CD4-positive, alpha-beta T cell treated with Interleukin-15 for 1 hour (primary cell): ENCODE measurements around the gene CLCN1.

ENCODE experiments used
- DNase-seq: peaks from one replicate; pipeline ENCODE4 v3.0.0-alpha.2; 2020

CLCN1 gene

GRCh38 chr7:143341842-143342241 lies 25.9 kb downstream of the CLCN1 start:
- DNase-seq: no peak

DNA sequence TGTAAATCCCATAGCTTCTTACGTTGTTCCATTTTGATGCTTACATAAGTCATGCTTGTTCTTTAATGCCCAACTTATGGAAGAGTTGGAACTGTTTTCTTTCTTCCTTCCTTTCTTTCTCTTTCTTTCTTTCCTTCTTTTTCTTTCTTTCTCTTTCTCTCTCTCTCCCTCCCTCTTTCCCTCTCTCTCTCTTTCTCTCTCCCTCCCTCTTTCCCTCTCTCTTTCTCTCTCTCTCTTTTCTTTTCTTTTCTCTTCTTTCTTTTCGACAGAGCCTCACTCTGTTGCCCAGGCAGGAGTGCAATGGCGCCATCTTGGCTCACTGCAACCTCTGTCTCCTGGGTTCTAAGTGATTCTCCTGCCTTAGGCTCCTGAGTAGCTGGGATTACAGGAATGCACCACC lies 27.7 kb downstream of the CLCN1 start:
- no peak for DNase-seq

DNA sequence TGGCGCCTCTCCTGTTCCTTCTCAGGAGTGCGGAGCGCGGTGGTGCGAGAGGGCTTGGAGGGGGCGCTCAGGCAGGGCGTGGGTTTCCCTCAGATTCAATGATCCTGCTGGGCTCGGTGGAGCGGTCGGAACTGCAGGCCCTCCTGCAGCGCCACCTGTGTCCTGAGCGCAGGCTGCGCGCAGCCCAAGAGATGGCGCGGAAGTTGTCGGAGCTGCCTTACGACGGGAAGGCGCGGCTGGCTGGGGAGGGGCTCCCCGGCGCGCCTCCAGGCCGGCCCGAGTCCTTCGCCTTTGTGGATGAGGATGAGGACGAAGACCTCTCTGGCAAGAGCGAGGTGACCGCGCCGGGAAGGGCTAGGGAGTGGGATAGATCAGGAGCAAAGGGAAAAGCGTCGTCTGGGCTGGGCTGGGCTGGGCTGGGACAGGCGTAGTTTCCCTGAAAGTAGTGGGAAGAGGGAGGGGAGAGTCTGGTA lies 29.6 kb downstream of the CLCN1 start:
- peak; percentile 65 for DNase-seq

- no peak for DNase-seq
Measured at GRCh38 chr7:143346018-143346417, 30.1 kb downstream of the CLCN1 start.

- DNase-seq: no peak
Measured at GRCh38 chr7:143347950-143348349, 32.0 kb downstream of the CLCN1 start.

- no peak for DNase-seq
Measured at GRCh38 chr7:143351060-143351459, 35.1 kb downstream of the CLCN1 start.

DNA sequence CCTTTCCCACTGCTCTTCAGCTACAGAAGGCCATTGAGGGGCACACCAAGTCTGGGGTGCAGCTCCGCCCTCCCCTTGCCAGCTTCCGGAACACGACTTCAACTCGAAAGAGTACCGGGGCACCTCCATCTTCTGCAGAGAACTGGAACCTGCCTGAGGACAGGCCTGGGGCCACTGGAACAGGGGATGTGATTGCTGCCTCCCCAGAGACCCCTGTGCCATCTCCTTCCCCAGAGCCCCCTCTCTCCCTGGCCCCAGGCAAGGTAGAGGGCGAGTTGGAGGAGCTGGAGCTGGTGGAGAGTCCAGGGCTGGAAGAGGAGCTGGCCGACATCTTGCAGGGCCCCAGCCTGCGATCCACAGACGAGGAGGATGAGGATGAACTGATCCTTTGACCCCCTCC lies 35.7 kb downstream of the CLCN1 start:
- DNase-seq: no peak

GRCh38 chr7:143352531-143353002 lies 36.7 kb downstream of the CLCN1 start:
- DNase-seq: no peak

DNA sequence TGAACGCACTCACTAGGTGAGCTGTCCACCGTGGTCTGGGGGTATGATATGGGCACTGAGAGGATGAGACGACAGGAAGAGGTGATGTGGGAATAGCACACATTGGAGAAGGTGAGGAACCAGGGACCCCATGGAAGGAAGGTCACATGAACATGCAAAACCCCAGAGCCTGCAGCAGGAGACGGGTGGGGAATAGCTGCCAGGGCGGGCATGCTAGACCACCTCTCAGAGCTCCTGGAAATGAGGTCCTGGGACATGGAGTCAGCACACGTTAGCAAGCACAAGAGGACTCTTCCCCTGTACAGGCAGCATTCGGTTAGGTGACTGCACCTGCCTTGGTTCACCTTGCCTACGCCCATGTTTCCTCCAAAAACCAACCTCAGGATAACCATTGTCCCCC lies 38.5 kb downstream of the CLCN1 start:
- no peak for DNase-seq

GRCh38 chr7:143354965-143355364 lies 39.1 kb downstream of the CLCN1 start:
- DNase-seq: no peak

DNA sequence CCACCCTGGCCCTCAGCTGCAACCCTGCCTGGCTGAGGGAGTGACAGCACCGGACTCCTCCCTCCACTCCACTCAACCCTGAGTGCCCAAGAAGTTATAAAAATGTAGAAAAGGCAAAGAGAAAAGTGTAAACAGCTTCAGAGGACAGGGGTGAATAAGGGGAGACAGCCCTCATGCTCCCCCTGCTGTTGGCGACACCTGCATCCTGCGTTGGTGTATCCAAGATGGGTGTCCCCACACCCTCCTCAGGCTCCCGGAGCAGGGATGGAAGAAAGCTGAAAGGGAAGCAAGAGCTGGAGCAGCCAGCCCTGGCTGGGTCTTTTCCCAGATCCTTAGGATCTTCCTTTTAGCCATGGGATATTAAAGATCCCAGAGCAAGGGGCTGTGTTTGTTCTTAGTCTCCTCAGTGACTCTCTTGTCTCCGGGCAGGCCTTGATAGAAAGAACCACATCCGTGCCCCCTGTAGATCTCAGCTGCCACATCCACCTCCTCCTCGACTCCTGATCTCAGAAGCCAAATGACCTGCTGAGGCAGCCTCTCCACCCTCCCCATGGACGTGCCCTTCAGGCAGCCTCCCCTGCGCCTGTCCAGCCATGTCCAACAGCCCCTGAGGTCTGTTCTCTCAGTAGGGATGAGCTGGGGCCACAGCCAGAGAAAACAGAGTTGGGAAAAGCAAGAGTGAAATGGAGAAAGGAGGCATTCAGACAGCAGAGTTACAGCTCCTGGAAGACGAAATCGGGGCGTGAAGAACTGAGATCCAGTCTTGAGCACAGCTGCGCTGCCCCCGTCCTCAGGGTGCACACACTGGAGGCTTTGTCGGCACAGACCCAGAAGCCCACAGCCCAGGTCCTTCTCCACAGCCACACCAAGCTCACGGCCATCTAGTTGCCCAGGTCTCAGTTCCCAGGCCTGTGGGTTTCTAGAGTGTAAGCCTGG lies 39.8 kb downstream of the CLCN1 start:
- no peak for DNase-seq

DNA sequence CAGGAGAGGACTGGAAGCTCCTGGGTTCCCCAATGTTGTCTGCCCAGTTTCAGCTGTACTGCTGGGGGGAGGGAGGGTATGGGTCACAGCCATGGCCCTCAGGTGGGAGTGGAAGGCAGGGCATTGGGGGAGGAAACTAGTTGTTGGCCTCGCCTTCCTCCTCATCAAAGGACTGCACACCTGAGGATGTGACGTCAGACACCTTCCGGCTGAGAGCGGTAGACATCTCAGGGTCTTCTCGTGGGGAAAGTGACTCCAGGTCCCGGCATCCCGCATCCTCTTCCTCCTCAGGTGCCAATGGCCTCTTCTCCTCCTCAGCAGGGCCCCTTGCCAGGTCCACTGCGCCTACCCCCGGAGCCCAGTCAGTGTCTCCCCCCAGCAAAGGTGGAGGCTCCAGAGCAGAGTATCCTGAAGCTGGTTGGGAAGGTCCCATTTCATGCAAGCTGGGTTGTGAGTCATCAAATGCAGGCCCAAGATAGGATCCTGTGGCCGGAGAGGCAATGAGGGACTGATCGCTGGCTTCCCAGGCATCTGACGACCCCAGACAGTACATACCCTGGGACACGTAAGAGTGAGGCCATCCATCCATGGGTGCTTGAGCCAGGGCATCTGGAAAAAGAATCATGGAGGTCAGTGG lies 40.6 kb downstream of the CLCN1 start:
- no peak for DNase-seq

DNA sequence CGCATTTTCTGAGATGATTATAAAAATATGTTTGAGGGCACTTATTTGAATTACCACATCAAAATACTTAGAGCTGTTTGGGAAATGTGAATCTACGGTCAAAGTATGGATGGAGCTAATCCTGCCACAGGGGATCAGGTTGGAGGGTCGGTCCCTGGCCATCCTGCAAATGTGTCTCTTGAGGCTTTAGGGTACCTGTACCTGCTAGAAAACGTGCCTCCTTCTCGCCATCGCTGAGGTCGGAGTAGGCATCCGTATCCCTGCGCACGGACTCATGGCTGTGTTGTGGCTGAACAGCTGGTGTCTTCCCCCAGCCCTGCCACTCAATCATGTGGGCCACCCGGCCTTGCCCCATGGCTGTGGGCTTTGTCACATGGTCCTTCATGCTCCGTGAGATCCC lies 42.7 kb downstream of the CLCN1 start:
- DNase-seq: no peak

GRCh38 chr7:143359771-143360353 lies 44.0 kb downstream of the CLCN1 start:
- no peak for DNase-seq

- no peak for DNase-seq
Measured at GRCh38 chr7:143360788-143361551, 45.1 kb downstream of the CLCN1 start.

DNA sequence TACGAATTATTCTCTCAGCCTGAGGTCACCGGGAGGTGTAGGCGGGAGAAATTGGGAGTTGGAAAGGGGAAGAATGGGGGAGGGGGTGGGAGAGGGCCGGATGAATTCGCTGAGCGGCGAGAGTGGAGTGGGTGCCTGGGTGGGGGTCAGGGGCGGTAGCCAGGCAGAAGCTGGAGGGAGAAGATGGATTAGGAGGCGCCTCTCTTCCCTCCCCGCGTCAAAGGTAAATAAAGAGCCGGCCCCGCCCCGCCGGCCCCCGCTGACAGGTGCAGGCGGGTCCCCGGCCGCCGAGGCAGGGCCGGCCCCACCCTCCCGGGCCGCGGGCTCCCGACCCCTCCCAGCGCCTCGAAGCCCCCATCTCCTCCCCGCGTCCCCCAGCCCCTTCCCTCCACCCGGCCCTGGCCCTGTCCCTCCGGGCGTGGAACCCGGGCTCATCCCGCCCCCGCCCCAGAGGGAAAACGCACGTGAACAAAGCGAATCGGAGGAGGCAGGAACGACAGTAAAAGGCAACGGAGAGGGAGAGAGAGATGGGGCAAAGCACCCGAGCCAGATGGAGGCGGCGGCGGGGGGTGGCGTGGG lies 45.7 kb downstream of the CLCN1 start:
- DNase-seq: no peak

DNA sequence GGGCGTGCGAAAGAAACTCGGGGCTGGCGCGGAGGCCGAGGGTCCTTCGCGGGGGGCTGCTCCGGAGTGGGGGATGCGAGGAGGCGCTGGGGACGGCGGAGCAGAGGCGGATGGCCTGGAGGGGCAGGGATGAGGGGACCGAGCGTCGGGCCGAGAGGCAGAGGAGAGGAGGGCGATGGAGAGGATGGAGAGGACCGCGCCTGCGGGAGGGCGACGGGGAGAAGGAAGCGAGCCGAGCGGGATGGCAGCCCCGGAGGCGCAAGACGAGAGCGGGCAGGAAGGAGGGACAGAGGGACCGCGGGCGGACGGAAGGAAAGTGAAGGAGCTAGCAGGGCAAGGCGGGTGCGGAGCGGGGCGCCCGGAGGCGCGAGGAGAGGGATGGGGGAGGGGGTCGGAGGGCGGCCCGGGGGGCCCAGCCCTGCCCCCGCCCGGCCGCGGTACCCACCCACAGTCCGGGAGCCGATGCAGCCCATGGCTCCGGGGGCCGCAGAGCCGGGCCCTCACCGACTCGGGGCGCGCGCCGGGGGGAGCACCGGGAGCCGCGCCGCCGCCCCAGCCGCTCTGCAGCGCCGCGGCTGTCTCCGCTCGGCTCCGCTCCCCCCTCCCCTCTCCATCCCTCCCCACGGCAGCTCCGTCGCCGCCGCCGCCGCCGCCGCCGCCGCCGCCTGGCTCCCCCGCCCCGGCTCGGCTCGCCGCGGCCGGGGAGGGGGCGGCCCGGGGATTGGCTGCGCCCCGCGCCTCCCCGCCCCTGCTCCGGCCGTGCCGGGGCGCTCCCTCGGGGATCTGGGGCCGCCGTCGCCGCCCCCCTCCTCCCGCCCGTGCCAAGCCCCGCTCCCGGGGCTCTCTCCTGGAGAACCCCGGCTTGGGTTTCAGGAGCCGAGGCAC lies 46.5 kb downstream of the CLCN1 start, which contains the start of gene FAM131B:
TSS of gene FAM131B (minus strand) at position 583 of the 885 bp plus-strand sequence. CDS start at position 473, 110 bp downstream.
- DNase-seq: no peak

- no peak for DNase-seq
Measured at GRCh38 chr7:143363016-143363937, 47.4 kb downstream of the CLCN1 start.

- no peak for DNase-seq
Measured at GRCh38 chr7:143367972-143368371, 52.1 kb downstream of the CLCN1 start.

- DNase-seq: no peak
Measured at GRCh38 chr7:143368387-143368786, 52.5 kb downstream of the CLCN1 start.
